Mucosa of descending colon (tissue), 3 donors: Measurements from ENCODE around the gene ACTR10. TPM values are rescaled to one million over a fixed set of nuclear protein-coding genes. Genes with fewer than 3 reads are reported as not detected.
"Not testable (repeated sequence)": the region's sequence is repeated elsewhere in the genome, so short reads cannot be mapped to it uniquely, and the experiment has no call there.

Experiments
- ATAC-seq: fragments of 200-7000 bp; cut with Tn5 transposase; one replicate; pipeline ENCODE4 v1.9.1; 2020; ENCODE audit warnings: mild to moderate bottlenecking, moderate library complexity
- DNase-seq, 3 donors: peaks; one replicate each; pipeline ENCODE4 v3.0.0-alpha.2; 2020
- H3K36me3 ChIP-seq: fragments of 200-600 bp; one replicate; pipeline ENCODE4 v1.8.0; 2021; ENCODE audit warnings: low read depth, mild to moderate bottlenecking
- H3K4me1 ChIP-seq: fragments of 200-600 bp; one replicate; pipeline ENCODE4 v1.8.0; 2021; ENCODE audit warnings: low read depth, mild to moderate bottlenecking
- H3K4me3 ChIP-seq: fragments of 200-600 bp; one replicate; pipeline ENCODE4 v1.8.0; 2021; ENCODE audit warnings: mild to moderate bottlenecking
- H3K9me3 ChIP-seq: fragments of 200-600 bp; one replicate; pipeline ENCODE4 v1.8.0; 2021; ENCODE audit warnings: mild to moderate bottlenecking
- intact Hi-C, 2 donors: fragments of 100-400 bp; cut with DNase I in 1 of 2; cut with micrococcal nuclease in 1 of 2; formaldehyde crosslinking; loops; one replicate each; pipeline versions ENCODE4 v1.11.0 to v1.11.1; 2022; cut with DNase I, micrococcal nuclease
- total RNA-seq, 3 donors: library from RNA; stranded (reverse); fragmentation: NEBNext Ultra II Directional in 2 of 3; extraction: Animal tissue kit (Norgen Biotek cat#: 25700) in 2 of 3; gene quantifications; one replicate each; pipeline versions ENCODE4 v1.2.1 to v1.2.4, GENCODE V29; 2021 to 2023
- TF ChIP-seq, protein P1 (sequence below): fragments of 200-600 bp; IDR thresholded peaks from one replicate; pipeline ENCODE4 v1.8.0; 2022; ENCODE audit warnings: antibody characterized with exemption, mild to moderate bottlenecking
- donor health status: DM: no; HTN: no; CAD: no; lungs with moderate emphysema.
- donor health status: DM: no; HTN: no; CAD: no.
- donor health status: DM: no; HTN: yes; CAD: no.

ACTR10 gene
- total RNA-seq, 3 donors from 2014 or later, result 53.1 to 56.5 (median 54.1) TPM

- ATAC-seq, result peak; percentile 21
- Histone ChIP-seq H3K4me3 (peak overlapping the region; percentile 76), H3K4me1 (peaks cover 23% of the 10 kb centered on the region), H3K9me3 (no peaks in the 10 kb centered on the region), H3K36me3 (no peaks in the 10 kb centered on the region)
- TF ChIP-seq, protein P1, sequence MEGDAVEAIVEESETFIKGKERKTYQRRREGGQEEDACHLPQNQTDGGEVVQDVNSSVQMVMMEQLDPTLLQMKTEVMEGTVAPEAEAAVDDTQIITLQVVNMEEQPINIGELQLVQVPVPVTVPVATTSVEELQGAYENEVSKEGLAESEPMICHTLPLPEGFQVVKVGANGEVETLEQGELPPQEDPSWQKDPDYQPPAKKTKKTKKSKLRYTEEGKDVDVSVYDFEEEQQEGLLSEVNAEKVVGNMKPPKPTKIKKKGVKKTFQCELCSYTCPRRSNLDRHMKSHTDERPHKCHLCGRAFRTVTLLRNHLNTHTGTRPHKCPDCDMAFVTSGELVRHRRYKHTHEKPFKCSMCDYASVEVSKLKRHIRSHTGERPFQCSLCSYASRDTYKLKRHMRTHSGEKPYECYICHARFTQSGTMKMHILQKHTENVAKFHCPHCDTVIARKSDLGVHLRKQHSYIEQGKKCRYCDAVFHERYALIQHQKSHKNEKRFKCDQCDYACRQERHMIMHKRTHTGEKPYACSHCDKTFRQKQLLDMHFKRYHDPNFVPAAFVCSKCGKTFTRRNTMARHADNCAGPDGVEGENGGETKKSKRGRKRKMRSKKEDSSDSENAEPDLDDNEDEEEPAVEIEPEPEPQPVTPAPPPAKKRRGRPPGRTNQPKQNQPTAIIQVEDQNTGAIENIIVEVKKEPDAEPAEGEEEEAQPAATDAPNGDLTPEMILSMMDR, result no peak
- intact Hi-C loops, result no loop called here
- no peak for DNase-seq
These were observed 44.0 kb downstream of the ACTR10 start for GRCh38 chr14:58243790-58244555.

- intact Hi-C loops, result no loop called here
- H3K9me3 ChIP-seq, result no peaks in the 10 kb centered on the region
- peak; percentile 97 to 98 (median 98) for DNase-seq
- ATAC-seq, result peak; percentile 97
- H3K4me1 ChIP-seq, result peaks cover 23% of the 10 kb centered on the region
- no peaks in the 10 kb centered on the region for H3K36me3 ChIP-seq
- TF ChIP-seq, protein P1, result no peak
- peak within 1 kb of the TSS; percentile 76 for H3K4me3 ChIP-seq
These were observed 44.8 kb downstream of the ACTR10 start, which contains the start of gene PSMA3 for GRCh38 chr14:58244556-58245387. TSS of gene PSMA3 (plus strand) at chr14:58244843. CDS start at chr14:58244921, 78 bp downstream.

- H3K4me3 ChIP-seq, result peak overlapping the region; percentile 76
- TF ChIP-seq, protein P1, result no peak
- DNase-seq (no peak), ATAC-seq (no peak)
- H3K4me1 ChIP-seq, result peaks cover 23% of the 10 kb centered on the region
- intact Hi-C loops, result no loop called here
- H3K9me3 ChIP-seq, result no peaks in the 10 kb centered on the region
- H3K36me3 ChIP-seq, result no peaks in the 10 kb centered on the region
These were observed 45.6 kb downstream of the ACTR10 start for GRCh38 chr14:58245562-58245961.

GRCh38 chr14:58249611-58250010 is 49.7 kb downstream of the ACTR10 start:
- H3K4me1 ChIP-seq, result peaks cover 23% of the 10 kb centered on the region
- TF ChIP-seq, protein P1, result no peak
- intact Hi-C loops, result no loop called here
- no peaks in the 10 kb centered on the region for H3K9me3 ChIP-seq
- ATAC-seq, result no peak
- no peak overlapping the region for H3K4me3 ChIP-seq
- H3K36me3 ChIP-seq, result no peaks in the 10 kb centered on the region
- DNase-seq, result no peak

- H3K36me3 ChIP-seq, result peaks cover 7% of the 10 kb centered on the region
These were observed 58.2 kb downstream of the ACTR10 start for GRCh38 chr14:58258156-58258555.

DNA sequence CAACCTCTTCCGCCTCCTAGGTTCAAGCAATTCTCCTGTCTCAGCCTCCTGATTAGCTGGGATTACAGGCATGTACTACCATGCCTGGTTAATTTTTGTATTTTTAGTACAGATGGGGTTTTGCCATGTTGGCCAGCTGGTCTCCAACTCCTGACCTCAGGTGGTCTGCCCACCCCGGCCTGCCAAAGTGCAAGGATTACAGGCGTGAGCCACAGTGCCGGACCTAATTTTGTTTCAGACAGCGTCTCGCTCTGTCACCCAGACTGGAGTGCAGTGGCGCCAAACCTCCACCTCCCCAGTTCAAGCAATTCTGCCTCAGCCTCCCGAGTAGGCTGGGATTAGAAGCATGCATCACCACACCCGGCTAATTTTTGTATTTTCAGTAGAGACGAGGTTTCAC is 62.1 kb downstream of the ACTR10 start:
- H3K36me3 ChIP-seq, intact Hi-C loops: not testable (repeated sequence)

More at GRCh38 chr14:58258156-58258555, 58.2 kb downstream of the ACTR10 start:
- no peaks in the 10 kb centered on the region for H3K4me1 ChIP-seq
- no peaks in the 10 kb centered on the region for H3K9me3 ChIP-seq
- intact Hi-C loops, result no loop called here
- no peak overlapping the region for H3K4me3 ChIP-seq
- ATAC-seq (no peak), DNase-seq (no peak)
- TF ChIP-seq, protein P1, result no peak

More for the DNA sequence above, 62.1 kb downstream of the ACTR10 start:
- not testable (repeated sequence) for DNase-seq, H3K4me3 ChIP-seq, H3K9me3 ChIP-seq, H3K4me1 ChIP-seq, ATAC-seq
